Epithelial cell of prostate (primary cell): ENCODE measurements around the gene RBMX.

Experiments
- DNase-seq: peaks from one replicate; pipeline ENCODE4 v3.0.0-alpha.2; 2011; ENCODE audit warnings: low read depth, low spot score
- H3K27ac ChIP-seq: fragments of 450-650 bp; 2 replicates; pipeline ENCODE4 v1.5.1; 2017; ENCODE audit warnings: mild to moderate bottlenecking

Gene RBMX

GRCh38 chrX:136850441-136851175, 29.9 kb downstream of the RBMX start:
- DNase-seq: no peak
- no peak overlapping the region for H3K27ac ChIP-seq

GRCh38 chrX:136849395-136849794, 31.1 kb downstream of the RBMX start:
- DNase-seq: no peak
- no peak overlapping the region for H3K27ac ChIP-seq

GRCh38 chrX:136847874-136848273, 32.7 kb downstream of the RBMX start:
- no peak overlapping the region for H3K27ac ChIP-seq
- no peak for DNase-seq

GRCh38 chrX:136839196-136839595, 41.3 kb downstream of the RBMX start:
- DNase-seq: no peak
- H3K27ac ChIP-seq: no peak overlapping the region

DNA sequence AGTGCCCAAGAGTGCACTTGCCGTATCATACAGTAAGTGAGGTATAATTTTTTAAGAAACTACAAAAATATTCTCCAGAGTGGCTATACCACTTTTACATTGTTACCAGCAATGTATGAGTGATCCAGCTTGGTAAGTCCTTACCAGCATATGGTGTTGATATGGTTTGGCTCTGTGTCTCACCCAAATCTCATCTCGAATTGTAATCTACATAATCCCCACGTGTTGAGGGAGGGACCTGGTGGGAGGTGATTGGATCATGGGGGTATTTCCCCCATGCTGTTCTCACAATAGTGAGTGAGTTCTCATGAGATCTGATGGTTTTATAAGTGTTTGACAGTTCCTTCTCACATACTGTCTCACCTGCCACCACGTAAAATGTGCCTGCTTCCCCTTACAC, 44.8 kb downstream of the RBMX start:
- H3K27ac ChIP-seq: no peak overlapping the region

DNA sequence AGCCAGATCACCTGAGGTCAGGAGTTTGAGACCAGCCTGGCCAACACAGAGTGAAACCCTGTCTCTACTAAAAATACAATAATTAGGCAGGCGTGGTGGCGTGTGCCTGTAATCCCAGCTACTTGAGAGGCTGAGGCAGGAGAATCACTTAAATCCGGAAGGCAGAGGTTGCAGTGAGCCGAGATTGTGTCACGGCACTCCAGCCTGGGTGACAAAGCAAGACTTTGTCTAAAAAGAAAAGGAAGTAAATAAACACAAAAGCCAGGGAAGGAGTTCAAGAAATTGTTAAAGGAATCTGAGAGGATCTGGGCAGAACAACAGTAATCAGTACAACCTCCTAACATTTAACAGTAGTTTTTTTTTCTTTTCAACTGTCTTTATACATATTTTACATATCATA, 51.1 kb downstream of the RBMX start:
- DNase-seq: no peak
- no peak overlapping the region for H3K27ac ChIP-seq

More for the DNA sequence above, 44.8 kb downstream of the RBMX start:
- DNase-seq: no peak

- no peak for DNase-seq
- no peak overlapping the region for H3K27ac ChIP-seq
These were observed 51.7 kb downstream of the RBMX start for GRCh38 chrX:136828830-136829229.

DNA sequence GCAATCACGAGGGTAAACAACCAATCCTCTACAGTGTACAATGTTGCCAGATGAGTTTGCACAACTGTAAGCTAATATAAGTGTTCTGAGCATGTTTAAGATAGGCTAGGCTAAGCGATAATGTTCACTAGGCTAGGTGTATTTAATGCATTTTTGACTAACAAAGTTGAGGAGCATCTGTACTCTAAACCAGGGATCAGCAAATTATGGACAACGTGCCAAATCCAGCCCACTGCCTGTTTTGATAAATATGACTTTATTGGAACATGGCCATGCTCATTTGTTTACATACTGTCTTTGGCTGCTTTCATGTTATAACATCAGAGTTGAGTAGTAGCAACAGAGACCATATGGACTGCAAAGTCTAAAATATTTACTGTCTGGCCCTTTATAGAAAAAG, 53.5 kb downstream of the RBMX start:
- H3K27ac ChIP-seq: no peak overlapping the region
- no peak for DNase-seq

DNA sequence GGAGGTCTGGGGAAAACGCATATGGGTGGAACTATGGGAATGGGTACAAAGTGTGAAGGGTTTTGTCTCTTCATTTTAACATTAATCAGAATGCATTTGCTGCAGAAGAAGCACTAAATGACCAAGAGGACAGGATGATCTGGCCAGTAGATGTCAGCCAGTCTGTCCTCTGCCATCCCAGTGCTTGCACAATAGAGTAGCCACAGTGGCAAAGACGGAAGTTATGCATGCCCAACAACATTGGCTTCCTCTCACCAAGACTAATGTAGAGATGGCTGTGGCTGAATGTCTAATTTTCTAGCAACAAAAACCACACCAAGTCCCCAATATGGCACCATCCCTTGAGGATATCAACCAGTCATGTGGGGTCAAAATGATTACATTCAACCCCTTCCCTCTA, 54.8 kb downstream of the RBMX start:
- no peak overlapping the region for H3K27ac ChIP-seq
- DNase-seq: no peak
